ENCODE measurements around the gene PCSK5.

- TF ChIP-seq CTCF (IDR thresholded peaks at IDR 0.05) (no peak), EZH2 (IDR thresholded peaks at IDR 0.05; ENCODE audit: borderline replicate concordance, insufficient read depth, low read depth, low read length, poor library complexity, severe bottlenecking) (no peak)
Measured at GRCh38 chr9:75864266-75864665, 26.2 kb upstream of the PCSK5 start.
